Measurements from ENCODE around the gene LMTK2. TPM values are rescaled to one million over a fixed set of nuclear protein-coding genes. Genes with fewer than 3 reads are reported as not detected.

Gene LMTK2
- total RNA-seq, 1 experiment from 2014 or later, result 17.8 TPM

- Histone ChIP-seq H3K9ac (ENCODE audit: low read length) (no peak overlapping the region), H3K4me1 (ENCODE audit: control insufficient read depth in 1 of 2, insufficient read depth in 2 of 2, low read length in 2 of 2) (no peaks in the 10 kb centered on the region), H3K4me2 (ENCODE audit: low read length) (no peak overlapping the region), H4K20me1 (ENCODE audit: insufficient read depth) (no peaks in the 10 kb centered on the region), H3K27me3 (ENCODE audit: insufficient read depth, low read length) (no peaks in the 10 kb centered on the region), H2AFZ (ENCODE audit: low read depth, low read length, poor library complexity, severe bottlenecking) (no peak overlapping the region), H3K9me3 (ENCODE audit: control insufficient read depth in 1 of 2, insufficient read depth in 1 of 2, low read depth in 1 of 2, low read length in 2 of 2) (no peaks in the 10 kb centered on the region), H3K4me3 (replicated peaks in 1 of 2; ENCODE audit: low read depth in 1 of 2, low read length in 2 of 2) (no peak overlapping the region), H3K9me2 (ENCODE audit: insufficient read depth) (no peaks in the 10 kb centered on the region), H3K79me2 (ENCODE audit: insufficient read depth, low read length) (0 out of 2 replicates have a peak, but pooled peaks cover under 1% of the 10 kb centered on the region), H3K27ac (ENCODE audit: low read depth, low read length) (no peak overlapping the region), H3K36me3 (ENCODE audit: control insufficient read depth in 1 of 2, insufficient read depth in 2 of 2, low read length in 2 of 2) (peaks cover 0 to 2% of the 10 kb centered on the region in 2 experiments; a peak in 1 of 4 replicates)
- ATAC-seq (no peak), DNase-seq (ENCODE audit: low read depth, low spot score) (no peak)
- no TSS peak for BruUV-seq (replicated peaks)
- intact Hi-C loops (cut with micrococcal nuclease), result no loop called here
- ChIA-PET POLR2A (no interaction called here), RAD21 (ENCODE audit: low non-redundant PET in 1 of 2, low total read pairs in 2 of 2, uncharacterized antibody in 2 of 2, unreplicated experiment in 2 of 2) (no interaction called here), CTCF (no interaction called here)
- TF ChIP-seq ZBTB33 (IDR thresholded peaks at IDR 0.05; ENCODE audit: extremely low read depth, insufficient replicate concordance, low read length) (no peak), SIN3A (IDR thresholded peaks at IDR 0.05; ENCODE audit: low read depth) (no peak), YY1 (IDR thresholded peaks at IDR 0.05; ENCODE audit: extremely low read depth, insufficient replicate concordance, low read depth, low read length) (no peak), TCF7L2 (IDR thresholded peaks at IDR 0.05; ENCODE audit: borderline replicate concordance, extremely low read depth, insufficient read depth, insufficient read length) (no peak), RAD21 (IDR thresholded peaks at IDR 0.05; ENCODE audit: low read depth) (no peak), FOSL1 (IDR thresholded peaks at IDR 0.05; ENCODE audit: low read depth) (no peak), SP1 (IDR thresholded peaks at IDR 0.05; ENCODE audit: low read depth) (no peak), POLR2A (IDR thresholded peaks at IDR 0.05; ENCODE audit: borderline replicate concordance, extremely low read depth, insufficient read depth, insufficient read length) (no peak), ZFX (IDR thresholded peaks at IDR 0.05) (no peak), EZH2phosphoT487 (IDR thresholded peaks at IDR 0.05; ENCODE audit: borderline replicate concordance) (no peak), EGR1 (IDR thresholded peaks at IDR 0.05; ENCODE audit: low read depth) (no peak), REST (IDR thresholded peaks at IDR 0.05; ENCODE audit: low read depth) (no peak), POLR2AphosphoS5 (IDR thresholded peaks at IDR 0.05; ENCODE audit: low read depth, low read length) (no peak), ELF1 (IDR thresholded peaks at IDR 0.05; ENCODE audit: borderline replicate concordance, low read depth) (no peak)
- TF ChIP-seq, protein P1, sequence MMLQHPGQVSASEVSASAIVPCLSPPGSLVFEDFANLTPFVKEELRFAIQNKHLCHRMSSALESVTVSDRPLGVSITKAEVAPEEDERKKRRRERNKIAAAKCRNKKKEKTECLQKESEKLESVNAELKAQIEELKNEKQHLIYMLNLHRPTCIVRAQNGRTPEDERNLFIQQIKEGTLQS (IDR thresholded peaks at IDR 0.05), result no peak
- TF ChIP-seq, protein P2, sequence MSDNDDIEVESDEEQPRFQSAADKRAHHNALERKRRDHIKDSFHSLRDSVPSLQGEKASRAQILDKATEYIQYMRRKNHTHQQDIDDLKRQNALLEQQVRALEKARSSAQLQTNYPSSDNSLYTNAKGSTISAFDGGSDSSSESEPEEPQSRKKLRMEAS (IDR thresholded peaks at IDR 0.05), result no peak
- TF ChIP-seq, protein P3, sequence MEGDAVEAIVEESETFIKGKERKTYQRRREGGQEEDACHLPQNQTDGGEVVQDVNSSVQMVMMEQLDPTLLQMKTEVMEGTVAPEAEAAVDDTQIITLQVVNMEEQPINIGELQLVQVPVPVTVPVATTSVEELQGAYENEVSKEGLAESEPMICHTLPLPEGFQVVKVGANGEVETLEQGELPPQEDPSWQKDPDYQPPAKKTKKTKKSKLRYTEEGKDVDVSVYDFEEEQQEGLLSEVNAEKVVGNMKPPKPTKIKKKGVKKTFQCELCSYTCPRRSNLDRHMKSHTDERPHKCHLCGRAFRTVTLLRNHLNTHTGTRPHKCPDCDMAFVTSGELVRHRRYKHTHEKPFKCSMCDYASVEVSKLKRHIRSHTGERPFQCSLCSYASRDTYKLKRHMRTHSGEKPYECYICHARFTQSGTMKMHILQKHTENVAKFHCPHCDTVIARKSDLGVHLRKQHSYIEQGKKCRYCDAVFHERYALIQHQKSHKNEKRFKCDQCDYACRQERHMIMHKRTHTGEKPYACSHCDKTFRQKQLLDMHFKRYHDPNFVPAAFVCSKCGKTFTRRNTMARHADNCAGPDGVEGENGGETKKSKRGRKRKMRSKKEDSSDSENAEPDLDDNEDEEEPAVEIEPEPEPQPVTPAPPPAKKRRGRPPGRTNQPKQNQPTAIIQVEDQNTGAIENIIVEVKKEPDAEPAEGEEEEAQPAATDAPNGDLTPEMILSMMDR (IDR thresholded peaks at IDR 0.05 in 2 of 3, conservative IDR thresholded peaks at IDR 0.05 in 1 of 3; ENCODE audit: borderline replicate concordance in 1 of 3, insufficient read depth in 1 of 3, low read depth in 2 of 3, low read length in 2 of 3), result no peak
Observed at GRCh38 chr7:98205162-98205845, 98.6 kb downstream of the LMTK2 start.

Data from HCT116 (cell line).